Activated CD8-positive, alpha-beta memory T cell treated with anti-CD3 and anti-CD28 coated beads for 1 hour (primary cell): ENCODE results near the gene METTL8.
"Not testable (repeated sequence)": the region's sequence is repeated elsewhere in the genome, so short reads cannot be mapped to it uniquely, and the experiment has no call there.

Experiments
- DNase-seq, 2 donors: peaks; one replicate each; pipeline ENCODE4 v3.0.0-alpha.2; 2020; ENCODE audit warnings: low read depth in 1 of 2; ENCODE audit errors: extremely low read depth in 1 of 2

The METTL8 gene

DNA sequence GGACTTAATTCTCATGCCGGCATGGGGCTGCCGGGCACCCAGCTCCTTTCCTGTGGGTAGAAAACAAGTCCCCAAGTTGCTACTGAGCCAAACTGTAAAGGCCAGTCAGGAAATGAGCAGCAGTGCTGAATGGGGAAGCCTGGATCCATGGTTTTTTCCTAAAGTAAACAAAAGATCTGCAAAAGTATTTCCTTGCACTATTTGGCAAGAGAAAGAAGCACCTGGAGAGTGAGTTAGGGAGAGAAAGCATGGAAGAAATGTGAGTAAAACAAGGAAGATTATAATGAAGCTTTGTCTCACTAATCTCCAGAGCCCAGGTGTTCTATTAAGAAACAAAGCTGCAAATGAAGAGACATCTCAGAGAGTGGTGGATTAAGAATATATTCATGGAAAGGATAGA lies 117.6 kb downstream of the METTL8 start:
- DNase-seq, result no peak

DNA sequence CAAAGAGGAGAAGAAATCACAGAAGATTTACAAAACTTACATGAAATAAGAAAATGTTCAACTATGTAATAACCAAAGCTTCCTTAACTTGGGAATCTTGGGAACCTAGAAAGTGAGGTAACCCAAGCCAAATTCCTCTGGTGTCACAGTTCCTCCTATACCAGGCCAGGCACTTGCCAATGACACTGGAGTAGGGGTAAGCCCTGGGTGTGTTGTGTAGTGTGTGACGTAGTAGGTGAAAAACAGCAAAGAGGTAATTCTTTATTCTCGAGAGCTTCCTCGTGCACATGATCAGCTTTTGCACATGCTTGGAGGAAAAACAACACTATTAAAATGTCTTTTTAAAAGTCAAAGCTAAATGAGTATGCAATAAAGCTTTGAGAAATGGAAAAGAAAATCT lies 118.0 kb downstream of the METTL8 start:
- no peak for DNase-seq

DNA sequence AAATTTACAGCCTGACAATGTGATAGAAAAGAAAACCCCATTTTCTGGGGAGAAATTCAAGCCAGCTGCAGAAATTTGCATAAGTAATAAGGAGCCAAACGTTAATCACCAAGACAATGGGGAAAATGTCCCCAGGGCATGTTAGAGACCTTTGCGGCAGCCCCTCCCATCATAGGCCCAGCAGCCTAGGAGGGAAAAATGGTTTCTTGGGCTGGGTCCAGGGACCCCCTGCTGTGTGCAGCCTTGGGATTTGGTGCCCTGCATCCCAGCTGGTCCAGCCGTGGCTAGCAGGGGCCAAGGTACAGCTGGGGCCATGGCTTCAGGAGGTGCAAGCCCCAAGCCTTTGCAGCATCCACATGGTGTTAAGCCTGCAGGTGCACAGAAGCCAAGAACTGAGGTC lies 121.6 kb downstream of the METTL8 start:
- not testable (repeated sequence) for DNase-seq

DNA sequence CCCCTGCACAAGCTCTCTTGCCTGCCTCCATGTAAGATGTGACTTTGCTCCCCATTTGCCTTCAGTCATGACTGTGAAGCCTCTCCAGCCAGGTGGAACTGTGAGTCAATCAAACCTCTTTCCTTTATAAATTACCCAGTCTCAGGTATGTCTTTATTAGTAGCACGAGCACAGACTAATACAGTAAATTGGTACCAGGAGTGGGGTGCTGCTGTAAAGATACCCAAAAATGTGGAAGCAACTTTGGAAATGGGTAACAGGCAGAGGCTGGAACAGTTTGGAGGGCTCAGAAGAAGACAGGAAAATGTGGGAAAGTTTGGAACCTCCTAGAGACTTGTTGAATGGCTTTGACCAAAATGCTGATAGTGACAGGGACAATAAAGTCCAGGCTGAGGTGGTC lies 122.2 kb downstream of the METTL8 start:
- DNase-seq, result not testable (repeated sequence)

DNA sequence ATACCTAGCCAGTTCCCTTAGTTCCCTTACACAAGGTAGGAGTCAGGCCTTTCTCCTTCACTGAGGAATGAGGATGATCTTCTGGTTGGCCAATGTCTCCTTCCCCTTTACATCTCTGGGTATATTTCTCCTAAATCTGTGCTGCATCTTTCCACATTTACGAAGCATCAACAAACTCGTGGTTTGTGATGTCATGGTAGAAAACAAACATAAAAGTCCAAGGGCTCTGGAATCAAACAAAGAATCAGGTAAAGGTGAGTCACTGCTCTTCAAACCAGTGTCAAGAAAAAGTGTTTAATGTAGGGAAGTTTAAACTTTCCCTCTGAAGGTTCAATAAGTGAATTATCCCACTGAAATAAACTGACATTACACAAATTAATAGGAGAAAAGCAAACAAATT lies 122.9 kb downstream of the METTL8 start:
- no peak for DNase-seq

DNA sequence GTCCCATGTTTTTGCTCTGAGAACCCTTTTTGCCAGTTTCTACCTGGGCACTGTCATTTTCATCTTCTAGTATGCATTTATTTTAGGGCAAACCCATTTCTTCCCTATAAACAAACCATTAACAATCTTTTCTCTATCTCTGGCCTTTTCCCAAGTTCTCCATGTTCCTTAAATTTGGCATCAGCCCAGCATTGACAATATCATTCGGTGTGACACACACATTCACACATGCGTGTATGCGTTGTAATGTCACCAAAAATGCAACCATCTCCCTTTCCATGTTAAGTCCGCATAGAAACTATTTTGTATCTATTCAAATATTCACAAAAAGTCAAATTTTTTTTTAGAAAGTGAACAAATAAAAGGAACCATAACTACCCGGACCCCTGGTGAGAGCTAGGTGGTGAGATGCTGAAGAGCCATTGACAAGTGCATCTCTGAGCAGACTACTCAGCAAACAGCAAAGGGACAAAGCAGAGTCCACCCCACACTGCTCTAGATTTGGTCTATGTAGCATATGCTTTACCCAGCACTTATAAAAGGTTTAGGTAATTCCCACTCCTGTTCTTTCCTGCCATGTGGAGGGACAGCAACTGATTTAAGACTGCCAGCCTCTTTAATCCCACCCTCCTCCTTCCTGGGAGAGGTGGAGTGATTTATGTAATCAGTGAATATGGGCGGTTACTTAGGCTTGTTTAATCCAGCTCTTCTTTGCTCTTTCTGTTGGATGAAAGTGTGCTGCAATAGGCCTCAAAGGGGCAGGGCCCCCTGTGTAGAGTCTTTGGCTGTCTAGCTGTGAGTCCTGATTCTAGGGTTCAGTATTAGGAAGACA lies 124.1 kb downstream of the METTL8 start:
- DNase-seq, result no peak

DNA sequence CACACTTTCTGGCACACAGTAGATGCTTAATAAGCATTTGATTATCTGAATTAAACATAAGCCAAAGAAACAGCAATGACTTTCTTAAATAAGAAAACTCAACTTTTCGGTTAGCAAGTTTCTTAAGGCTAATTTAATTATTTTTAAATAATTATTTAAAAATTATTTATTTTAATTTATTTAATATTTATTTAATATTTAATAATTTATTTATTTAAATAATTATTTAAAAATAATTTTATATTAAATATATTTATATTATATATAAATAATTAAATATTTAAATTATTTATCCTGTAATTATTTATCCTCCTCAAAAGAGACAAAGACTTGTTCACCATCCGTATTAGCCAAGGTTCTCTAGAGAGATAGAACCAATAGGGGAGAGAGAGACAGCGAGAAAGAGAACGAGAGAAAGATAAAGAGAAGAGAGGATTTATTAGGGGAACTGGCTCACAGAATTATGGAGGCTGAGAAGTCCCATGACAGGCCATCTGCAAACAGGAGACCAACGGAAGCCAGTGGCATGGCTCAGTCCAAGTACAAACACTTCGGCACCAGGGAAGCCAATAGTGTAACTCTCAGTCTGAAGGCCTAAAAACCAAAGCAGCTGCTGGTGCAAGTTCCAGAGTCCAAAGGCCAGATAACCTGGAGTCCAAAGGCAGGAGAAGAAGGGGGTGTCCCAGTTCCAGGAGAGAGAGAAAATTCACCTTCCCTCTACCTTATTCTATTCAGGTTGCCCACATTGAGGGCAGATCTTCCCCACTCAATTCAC lies 125.3 kb downstream of the METTL8 start:
- DNase-seq, result no peak

DNA sequence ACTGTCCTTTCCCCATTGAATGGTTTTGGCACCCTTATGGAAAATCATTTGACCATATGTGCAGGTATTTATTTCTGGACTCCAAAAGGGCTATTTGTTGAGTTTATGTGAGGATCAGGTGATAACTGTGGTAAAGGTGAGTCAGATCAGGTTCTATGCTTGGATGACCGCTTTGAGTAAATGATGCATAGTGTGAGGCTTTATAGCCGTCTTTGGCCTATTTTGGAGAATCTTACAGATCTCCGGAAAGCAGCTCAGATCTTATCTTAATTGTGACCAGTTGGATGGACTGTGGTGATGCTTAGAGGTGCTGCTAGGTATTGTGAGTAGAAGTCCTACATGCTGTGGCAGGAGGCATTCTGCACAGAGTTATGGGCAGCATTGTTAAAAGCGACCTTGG lies 126.2 kb downstream of the METTL8 start:
- no peak for DNase-seq

DNA sequence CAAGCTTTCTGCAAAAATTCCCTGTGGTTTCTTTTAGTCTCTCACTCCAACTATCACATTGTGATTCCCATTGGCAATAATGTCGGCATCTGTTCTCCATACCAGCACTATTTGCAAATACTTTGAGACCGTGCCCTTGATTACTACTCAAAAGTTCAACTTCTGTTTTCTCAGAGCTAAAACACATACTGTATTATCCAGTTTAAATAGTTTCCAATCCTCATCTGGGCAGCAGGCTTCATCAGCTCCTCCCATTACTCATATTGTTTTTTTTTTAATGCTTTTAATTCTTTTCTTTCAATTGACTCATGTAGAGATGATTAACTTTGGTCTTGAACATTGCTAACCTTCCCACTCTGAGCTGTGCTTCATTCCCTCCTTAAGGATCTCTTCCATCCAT lies 135.8 kb downstream of the METTL8 start:
- DNase-seq, result no peak

DNA sequence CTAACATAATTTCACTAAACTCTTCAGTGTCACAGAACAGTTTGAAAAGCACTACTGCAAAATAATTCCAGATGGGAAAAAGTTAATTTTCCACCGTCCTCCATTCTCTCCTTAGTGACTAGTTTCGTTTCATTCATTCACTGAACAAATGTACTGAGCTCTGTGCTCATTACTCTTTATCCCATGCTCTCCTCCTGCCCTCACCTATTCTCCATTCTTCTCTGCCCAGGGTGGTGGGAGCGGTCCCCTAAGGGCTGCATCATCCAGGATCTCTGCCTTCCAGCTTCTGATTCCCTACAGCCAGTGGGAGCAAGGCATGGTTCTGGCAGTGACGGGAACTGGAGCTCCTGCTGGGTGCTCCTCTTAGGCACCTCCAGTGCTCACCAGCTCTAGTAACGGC lies 139.2 kb downstream of the METTL8 start:
- DNase-seq, result no peak

DNA sequence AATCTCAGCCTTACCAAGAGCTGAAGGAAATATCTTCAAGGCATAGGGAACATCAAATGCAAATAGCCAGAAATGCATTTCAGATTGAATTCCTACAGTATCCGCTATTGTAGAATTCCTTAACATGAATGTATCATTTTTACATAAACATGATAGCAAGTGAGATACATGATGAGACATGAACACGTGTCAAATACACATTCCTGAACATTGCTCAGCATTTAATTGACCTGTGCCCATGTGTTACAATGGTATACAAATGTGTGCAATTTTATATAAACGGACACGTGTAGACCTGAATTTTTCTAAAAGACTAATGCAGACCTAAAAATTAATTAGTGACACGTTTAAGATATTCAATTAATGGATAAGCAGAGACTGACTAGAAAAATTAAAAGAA lies 140.1 kb downstream of the METTL8 start:
- no peak for DNase-seq

DNA sequence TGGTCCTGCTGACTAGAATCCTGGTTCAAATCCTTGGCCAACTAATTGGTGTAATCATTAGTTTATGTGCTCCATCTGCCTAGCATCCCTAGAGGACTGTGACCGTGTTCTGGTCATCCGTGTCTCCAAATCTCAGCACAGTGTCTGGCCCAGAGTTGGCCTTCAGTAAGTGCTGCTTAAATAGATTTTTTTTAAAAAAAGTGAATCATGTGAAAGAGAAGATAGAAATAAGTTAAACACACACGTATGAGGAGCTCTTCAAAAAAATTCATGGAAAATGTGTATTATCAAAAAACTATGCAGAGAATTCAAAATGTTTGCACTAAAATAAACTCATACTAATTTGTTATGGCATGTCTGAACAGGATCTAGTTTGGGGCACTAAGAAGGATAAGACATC lies 143.8 kb downstream of the METTL8 start:
- DNase-seq, result no peak

DNA sequence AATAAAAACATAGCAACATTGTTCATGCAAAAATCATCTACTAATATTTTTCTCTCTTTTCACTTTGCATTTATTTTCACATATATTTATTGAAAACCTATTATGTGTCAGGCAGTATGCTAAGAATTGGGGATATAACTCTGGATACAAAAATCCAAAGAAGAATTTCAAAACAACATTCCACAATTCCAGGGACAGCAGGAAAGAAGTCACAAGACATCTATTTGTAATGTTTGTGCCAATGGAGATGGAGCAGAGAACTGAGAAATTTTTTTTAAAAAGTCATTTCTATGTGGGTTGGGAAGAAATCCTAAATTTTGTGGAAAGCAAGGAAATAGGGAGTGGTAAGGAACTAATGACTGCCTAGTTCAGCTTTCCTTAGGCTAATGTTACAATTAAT lies 144.5 kb downstream of the METTL8 start:
- DNase-seq, result no peak

DNA sequence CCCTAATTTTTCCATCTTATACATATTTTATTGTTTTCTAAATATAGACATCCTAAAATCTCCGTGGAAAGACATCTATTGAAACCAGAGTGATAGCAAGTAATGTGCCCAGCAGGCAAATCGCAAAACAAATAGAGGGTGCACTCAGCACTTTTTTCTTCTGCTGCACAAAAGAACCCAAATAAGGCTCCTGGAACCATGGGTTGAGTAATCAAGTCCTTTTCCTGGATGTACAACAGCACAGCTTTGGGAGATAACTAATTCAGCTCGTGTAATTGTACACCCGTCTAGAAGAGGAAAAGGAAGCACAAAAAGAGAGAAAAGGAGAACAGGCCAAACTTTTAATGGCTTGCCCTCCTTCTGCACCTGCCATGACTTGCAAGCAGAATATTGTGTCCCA lies 146.2 kb downstream of the METTL8 start:
- no peak for DNase-seq

DNA sequence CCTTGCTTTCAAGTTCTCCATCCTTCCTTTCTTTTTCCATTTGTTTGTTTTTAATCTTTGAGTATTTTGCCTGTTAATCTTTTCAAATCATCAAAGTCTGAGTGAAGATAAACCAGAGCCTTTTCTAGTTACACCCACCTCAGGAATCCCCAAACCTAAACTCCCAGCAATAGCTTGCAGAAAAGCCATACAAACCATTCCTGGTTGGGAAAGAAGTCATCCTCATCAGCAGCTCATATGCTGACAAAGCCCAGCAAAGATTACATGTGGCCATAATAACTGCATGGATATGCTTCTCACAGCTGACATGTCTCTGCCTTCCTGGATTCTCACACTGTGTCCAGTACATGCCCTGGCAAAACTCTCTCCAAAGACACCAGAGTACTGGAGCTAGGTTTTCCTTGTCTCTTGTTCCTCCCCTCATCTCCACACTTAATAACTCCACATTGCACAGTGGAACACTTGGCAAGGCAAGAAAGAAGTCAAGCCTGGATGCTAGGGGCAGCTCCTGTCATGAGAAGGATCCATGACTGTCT lies 146.7 kb downstream of the METTL8 start:
- no peak for DNase-seq

DNA sequence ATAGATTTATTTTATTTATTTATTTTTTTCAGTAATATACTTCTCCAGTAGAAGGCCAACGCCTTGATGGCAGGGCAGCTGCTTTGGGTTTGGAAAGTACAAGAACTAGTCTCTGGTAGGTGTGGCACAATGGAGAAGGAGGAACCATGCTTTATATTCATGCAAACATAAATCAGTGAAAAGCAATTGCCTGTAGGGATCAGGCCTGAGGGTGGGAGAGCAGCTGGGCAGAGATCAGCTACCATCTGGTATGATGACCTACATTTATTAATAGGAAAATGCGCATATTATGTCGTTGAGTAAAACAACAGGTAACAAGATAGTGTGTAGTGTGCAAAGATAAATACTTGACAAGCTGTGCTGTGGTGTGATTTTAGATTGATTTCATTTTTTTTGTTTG lies 152.7 kb downstream of the METTL8 start:
- no peak for DNase-seq

DNA sequence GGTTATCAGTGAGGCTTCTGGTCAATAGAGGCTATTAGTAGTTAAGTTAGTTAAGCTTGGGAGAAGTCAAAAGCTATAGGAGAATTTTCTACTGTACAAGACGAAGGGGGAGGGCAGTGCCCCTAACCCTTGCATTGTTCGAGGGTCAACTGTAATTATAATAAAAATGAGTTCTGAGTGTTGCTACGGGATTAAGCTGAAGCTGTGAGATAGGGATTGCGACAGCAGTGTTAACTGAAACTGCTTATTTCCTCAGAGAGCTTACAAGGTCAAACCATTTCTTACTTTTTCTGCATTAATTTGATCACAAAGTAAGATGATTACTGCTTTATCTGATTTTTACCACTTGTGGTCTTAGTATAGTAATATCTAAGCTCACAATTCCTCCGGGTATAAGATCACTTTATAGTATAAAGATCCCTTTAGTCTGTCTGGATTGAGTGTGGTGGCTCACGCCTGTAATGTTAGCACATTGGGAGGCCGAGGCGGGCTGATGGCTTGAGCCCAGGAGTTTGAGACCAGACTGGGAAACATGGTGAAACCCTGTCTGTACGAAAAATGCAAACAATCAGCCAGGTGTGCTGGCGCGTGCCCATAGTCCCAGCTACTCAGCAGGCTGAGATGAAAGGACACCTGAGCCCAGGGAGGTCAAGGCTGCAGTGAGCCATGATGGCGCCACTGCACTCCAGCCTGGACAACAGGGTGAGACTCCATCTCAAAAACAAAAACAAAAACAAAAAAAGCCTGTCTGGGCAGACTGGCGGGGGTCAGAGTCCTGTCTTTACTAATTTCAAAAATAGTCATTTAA lies 153.6 kb downstream of the METTL8 start:
- DNase-seq, result no peak

DNA sequence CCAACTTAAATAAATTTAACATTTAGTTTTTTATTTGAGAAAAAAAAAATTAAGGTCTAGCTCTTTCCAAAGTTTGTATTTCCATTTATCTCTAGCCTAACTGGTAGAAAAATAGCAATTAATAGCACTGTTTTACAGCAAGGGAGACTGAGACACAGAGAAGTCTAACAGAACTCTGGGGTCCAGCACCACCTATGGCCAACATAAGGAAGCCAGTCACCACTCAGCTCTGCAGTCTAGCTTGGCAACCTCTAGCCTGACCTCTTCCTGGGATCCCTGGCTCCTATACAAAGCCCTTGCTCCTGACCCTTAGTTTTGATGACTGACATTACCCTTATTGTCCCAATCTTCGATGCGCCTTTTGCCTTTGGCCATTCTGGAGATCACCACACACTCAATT lies 159.0 kb downstream of the METTL8 start:
- no peak for DNase-seq

DNA sequence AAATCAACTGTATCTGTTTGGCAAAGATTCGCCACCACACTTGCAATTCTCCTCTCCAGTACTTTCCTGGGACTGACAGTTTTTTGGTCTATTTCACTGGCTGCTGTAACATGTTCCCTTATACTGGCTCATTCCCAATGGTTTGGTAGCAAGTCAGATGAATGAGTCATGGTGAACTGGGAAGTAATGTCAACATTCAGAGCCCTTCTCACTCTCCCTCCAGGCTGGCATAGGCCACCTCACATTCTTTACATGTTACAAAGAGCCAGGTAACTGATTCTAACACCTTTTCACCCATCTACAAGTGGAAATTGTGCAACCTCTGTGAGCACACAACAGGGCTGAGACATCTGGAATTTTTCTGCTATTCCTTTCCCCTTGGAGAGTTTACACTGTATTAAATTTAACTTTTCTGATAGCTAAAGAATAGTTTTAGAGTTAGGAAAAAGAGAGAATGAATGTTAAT lies 161.8 kb downstream of the METTL8 start:
- no peak for DNase-seq

DNA sequence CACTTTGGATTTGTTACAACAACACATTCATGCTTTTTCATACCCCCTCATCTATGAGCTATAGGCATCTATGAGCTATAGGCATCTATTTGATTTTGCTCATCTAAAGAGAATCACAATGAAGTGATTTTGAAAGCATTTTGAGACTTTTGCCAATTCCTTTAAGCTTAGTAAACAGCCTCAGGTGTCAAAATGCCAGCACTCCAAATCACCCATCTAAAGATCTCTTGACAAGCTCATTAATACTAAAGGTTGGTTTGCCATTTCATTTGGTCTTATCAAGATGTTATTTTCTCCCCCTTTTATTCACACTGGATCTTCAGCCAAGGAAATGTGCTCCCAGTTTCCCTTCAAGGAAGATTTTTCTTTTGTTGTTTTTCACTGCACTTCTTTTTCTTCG lies 162.4 kb downstream of the METTL8 start:
- no peak for DNase-seq
